Aorta (tissue), 5 donors: ENCODE results near the gene TRDMT1. TPM values are rescaled to one million over a fixed set of nuclear protein-coding genes. Genes with fewer than 3 reads are reported as not detected.

Experiments
- ATAC-seq: fragments of 200-7000 bp; cut with Tn5 transposase; one replicate; pipeline ENCODE4 v1.9.1; 2022; ENCODE audit warnings: moderate library complexity; ENCODE audit not compliant: low FRiP score
- DNase-seq, 2 donors: peaks; one replicate each; pipeline ENCODE4 v3.0.0-alpha.2; 2020
- H3K27ac ChIP-seq, 2 donors: one replicate each; pipeline ENCODE4 v1.5.1; 2013; ENCODE audit warnings: low read length in 2 of 2, mild to moderate bottlenecking in 2 of 2, moderate library complexity in 2 of 2, control low read depth in 1 of 2, inconsistent platforms in 1 of 2, low read depth in 1 of 2
- H3K27me3 ChIP-seq, 2 donors: one replicate each; pipeline ENCODE4 v1.6.1; 2013; ENCODE audit warnings: control low read depth in 1 of 2, low read length in 1 of 2, mild to moderate bottlenecking in 1 of 2, moderate library complexity in 1 of 2; ENCODE audit not compliant: insufficient read depth in 2 of 2, control insufficient read depth in 1 of 2
- H3K36me3 ChIP-seq, 2 donors: one replicate each; pipeline ENCODE4 v1.6.1; 2013; ENCODE audit warnings: control low read depth in 1 of 2, low read length in 1 of 2, mild to moderate bottlenecking in 1 of 2; ENCODE audit not compliant: insufficient read depth in 2 of 2, control insufficient read depth in 1 of 2
- H3K4me1 ChIP-seq, 2 donors: one replicate each; pipeline ENCODE4 v1.6.1; 2013; ENCODE audit warnings: low read length in 2 of 2, control low read depth in 1 of 2, mild to moderate bottlenecking in 1 of 2, moderate library complexity in 1 of 2; ENCODE audit not compliant: insufficient read depth in 2 of 2, control insufficient read depth in 1 of 2
- H3K4me3 ChIP-seq, 2 donors: one replicate each; pipeline ENCODE4 v1.5.1; 2013; ENCODE audit warnings: low read length in 2 of 2, control low read depth in 1 of 2, mild to moderate bottlenecking in 1 of 2
- H3K9me3 ChIP-seq: one replicate; pipeline ENCODE4 v1.6.1; 2013; ENCODE audit warnings: mild to moderate bottlenecking, low read length; ENCODE audit not compliant: control insufficient read depth
- whole genome bisulfite sequencing, 2 donors: extraction: QIAGEN DNeasy Blood & Tissue Kit; methylation state at CpG; one replicate each; pipeline ENCODE4 v1.1.7; 2013; 5-methylcytosine and 5-hydroxymethylcytosine counted together
- intact Hi-C, 2 donors: fragments of 100-400 bp; cut with DNase I; formaldehyde crosslinking; loops; one replicate each; pipeline versions ENCODE4 v1.14.2 to v1.15.0; 2022
- polyA plus RNA-seq, 2 donors: library from polyadenylated mRNA; stranded (reverse); fragments of 200-250 nt; gene quantifications; one replicate each; pipeline ENCODE4 v1.2.3, GENCODE V29; 2013
- total RNA-seq, 2 donors: library from RNA; stranded (reverse); fragmentation: NEBNext Ultra II Directional; extraction: Animal tissue kit (Norgen Biotek cat#: 25700); gene quantifications; one replicate each; pipeline ENCODE4 v1.2.1, GENCODE V29; 2021
- donor health status: healthy with polysubstance abuse.
- donor health status: Bipolar disorder and iron deficiency.
- donor health status: DM: no; HTN: no; CAD: no.
- donor health status: DM: no; HTN: no; CAD: no.
- donor health status: DM: yes; HTN: yes; CAD: no.

TRDMT1 gene
- total and polyA plus RNA-seq, 4 donors = 4.8 to 15.2 (median 9.3) TPM

GRCh38 chr10:17166699-17167098 is 34.8 kb downstream of the TRDMT1 start:
- Histone ChIP-seq H3K4me1 (peaks cover 0 to 5% of the 10 kb centered on the region in 2 donors), H3K36me3 (no peaks in the 10 kb centered on the region), H3K27ac (no peak overlapping the region), H3K4me3 (no peak overlapping the region), H3K9me3 (no peaks in the 10 kb centered on the region), H3K27me3 (no peaks in the 10 kb centered on the region)
- DNase-seq = no peak
- ATAC-seq = no peak
- intact Hi-C loops = no loop called here
- 74 to 79% methylated on average over 3 of the region's 3 CpGs for WGBS, 2 donors

GRCh38 chr10:17162828-17163227 is 38.6 kb downstream of the TRDMT1 start:
- ATAC-seq (no peak), DNase-seq (no peak)
- Histone ChIP-seq H3K36me3 (no peaks in the 10 kb centered on the region), H3K4me3 (no peak overlapping the region), H3K27me3 (no peaks in the 10 kb centered on the region), H3K27ac (peak overlapping the region; percentile 23 to 57), H3K9me3 (no peaks in the 10 kb centered on the region), H3K4me1 (no peaks in the 10 kb centered on the region)
- intact Hi-C loops = no loop called here
- WGBS, 2 donors = 3 to 7% methylated on average over 2 of the region's 2 CpGs

GRCh38 chr10:17161775-17162174 is 39.7 kb downstream of the TRDMT1 start:
- Histone ChIP-seq H3K4me1 (no peaks in the 10 kb centered on the region), H3K4me3 (no peak overlapping the region), H3K27ac (peak overlapping the region in 1 of 2 donors; percentile 44), H3K36me3 (no peaks in the 10 kb centered on the region), H3K27me3 (no peaks in the 10 kb centered on the region), H3K9me3 (no peaks in the 10 kb centered on the region)
- no peak for DNase-seq
- intact Hi-C loops = no loop called here
- 60 to 61% methylated on average over 3 of the region's 3 CpGs for WGBS, 2 donors
- ATAC-seq = no peak

GRCh38 chr10:17157024-17157423 is 44.4 kb downstream of the TRDMT1 start:
- H3K9me3 ChIP-seq = no peaks in the 10 kb centered on the region
- no peak overlapping the region for H3K4me3 ChIP-seq
- H3K27me3 ChIP-seq = no peaks in the 10 kb centered on the region
- no peaks in the 10 kb centered on the region for H3K36me3 ChIP-seq
- DNase-seq (no peak), ATAC-seq (no peak)
- no peak overlapping the region for H3K27ac ChIP-seq
- WGBS, 2 donors = 28 to 63% methylated on average over 2 of the region's 2 CpGs
- intact Hi-C loops = loop anchor here in 1 of 2 donors (10.0 kb wide), 1 partner anchor 152 kb away; no protein-coding TSS in a partner anchor
- peaks cover 3 to 5% of the 10 kb centered on the region in 2 donors for H3K4me1 ChIP-seq

GRCh38 chr10:17155826-17156225 is 45.6 kb downstream of the TRDMT1 start:
- Histone ChIP-seq H3K4me1 (peaks cover 3 to 5% of the 10 kb centered on the region in 2 donors), H3K4me3 (no peak overlapping the region), H3K36me3 (no peaks in the 10 kb centered on the region), H3K9me3 (no peaks in the 10 kb centered on the region), H3K27ac (no peak overlapping the region), H3K27me3 (no peaks in the 10 kb centered on the region)
- DNase-seq (no peak), ATAC-seq (no peak)
- intact Hi-C loops = loop anchor here in 1 of 2 donors (10.0 kb wide), 1 partner anchor 151 kb away; no protein-coding TSS in a partner anchor

- ATAC-seq = no peak
- peaks cover 3 to 5% of the 10 kb centered on the region in 2 donors for H3K4me1 ChIP-seq
- no peaks in the 10 kb centered on the region for H3K9me3 ChIP-seq
- H3K4me3 ChIP-seq = no peak overlapping the region
- intact Hi-C loops = loop anchor here in 1 of 2 donors (5.0 to 10.0 kb wide), 2 partner anchors 63 to 149 kb away; no protein-coding TSS in a partner anchor
- no peak for DNase-seq
- no peaks in the 10 kb centered on the region for H3K27me3 ChIP-seq
- H3K36me3 ChIP-seq = no peaks in the 10 kb centered on the region
- no peak overlapping the region for H3K27ac ChIP-seq
Observed at GRCh38 chr10:17154116-17154515, 47.4 kb downstream of the TRDMT1 start.

- H3K4me1 ChIP-seq = peaks cover 3 to 5% of the 10 kb centered on the region in 2 donors
- H3K9me3 ChIP-seq = no peaks in the 10 kb centered on the region
- no peaks in the 10 kb centered on the region for H3K27me3 ChIP-seq
- no peaks in the 10 kb centered on the region for H3K36me3 ChIP-seq
- H3K27ac ChIP-seq = peak overlapping the region; percentile 97
- DNase-seq = no peak
- 15 to 23% methylated on average over 5 of the region's 5 CpGs for WGBS, 2 donors
- H3K4me3 ChIP-seq = no peak overlapping the region
- no peak for ATAC-seq
- intact Hi-C loops = loop anchor here in 1 of 2 donors (5.0 to 10.0 kb wide), 2 partner anchors 64 to 149 kb away; no protein-coding TSS in a partner anchor
Observed at GRCh38 chr10:17153321-17153720, 48.2 kb downstream of the TRDMT1 start.

DNA sequence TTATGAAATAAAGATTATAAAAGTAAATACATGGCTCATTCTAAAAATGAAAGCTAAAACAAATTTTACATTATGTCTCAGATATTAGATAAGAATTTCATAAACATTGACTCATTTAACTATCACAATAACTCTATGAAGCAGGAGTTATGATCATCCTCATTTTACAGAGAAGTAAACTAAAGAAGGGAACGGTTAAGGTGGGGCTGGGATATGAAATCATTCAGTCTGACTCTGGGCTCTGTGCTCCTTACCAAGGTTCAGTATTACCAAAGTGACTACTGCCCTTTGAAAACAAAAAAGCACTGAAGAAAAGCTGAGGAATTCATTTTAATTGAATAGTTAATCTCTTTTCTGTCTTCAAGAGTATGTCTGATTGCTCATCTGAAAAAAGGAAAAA is 49.8 kb downstream of the TRDMT1 start:
- Histone ChIP-seq H3K36me3 (no peaks in the 10 kb centered on the region), H3K27ac (peak overlapping the region in 1 of 2 donors; percentile 97), H3K4me3 (no peak overlapping the region), H3K27me3 (no peaks in the 10 kb centered on the region), H3K4me1 (peaks cover 3 to 5% of the 10 kb centered on the region in 2 donors), H3K9me3 (no peaks in the 10 kb centered on the region)
- intact Hi-C loops = loop anchor here in 1 of 2 donors (5.0 to 10.0 kb wide), 2 partner anchors 66 to 147 kb away; no protein-coding TSS in a partner anchor
- DNase-seq (no peak), ATAC-seq (no peak)
- WGBS, 2 donors = 4 to 10% methylated on average over 1 of the region's 1 CpG

- H3K36me3 ChIP-seq = no peaks in the 10 kb centered on the region
- H3K4me3 ChIP-seq = no peak overlapping the region
- 93 to 96% methylated on average over 5 of the region's 5 CpGs for WGBS, 2 donors
- ATAC-seq = no peak
- H3K27me3 ChIP-seq = no peaks in the 10 kb centered on the region
- DNase-seq = no peak
- H3K27ac ChIP-seq = no peak overlapping the region
- intact Hi-C loops = no loop called here
- H3K4me1 ChIP-seq = peaks cover 1 to 3% of the 10 kb centered on the region in 2 donors
- H3K9me3 ChIP-seq = no peaks in the 10 kb centered on the region
Observed at GRCh38 chr10:17147884-17148489, 53.5 kb downstream of the TRDMT1 start.
